Glutamatergic neuron (in vitro differentiated cells): ENCODE results near the gene MYH16. TPM values are rescaled to one million over a fixed set of nuclear protein-coding genes. Genes with fewer than 3 reads are reported as not detected.

ENCODE experiments used
- DNase-seq: peaks from one replicate; pipeline ENCODE4 v3.0.0; 2022
- H3K27ac Mint-ChIP-seq: one replicate; pipeline ENCODE4 v1.8.0; 2020; ENCODE audit warnings: mild to moderate bottlenecking, mixed read lengths, inconsistent platforms; ENCODE audit not compliant: unreplicated experiment
- H3K27me3 Mint-ChIP-seq: one replicate; pipeline ENCODE4 v1.8.0; 2020; ENCODE audit warnings: mild to moderate bottlenecking, moderate library complexity, mixed read lengths, inconsistent platforms; ENCODE audit not compliant: unreplicated experiment
- H3K36me3 Mint-ChIP-seq: one replicate; pipeline ENCODE4 v1.8.0; 2020; ENCODE audit warnings: mild to moderate bottlenecking, mixed read lengths, inconsistent platforms; ENCODE audit not compliant: unreplicated experiment
- H3K4me1 Mint-ChIP-seq: one replicate; pipeline ENCODE4 v1.8.0; 2020; ENCODE audit warnings: mild to moderate bottlenecking, low read depth, mixed read lengths, inconsistent platforms; ENCODE audit not compliant: unreplicated experiment
- H3K4me3 Mint-ChIP-seq: one replicate; pipeline ENCODE4 v1.8.0; 2020; ENCODE audit warnings: mild to moderate bottlenecking, mixed read lengths, inconsistent platforms; ENCODE audit not compliant: unreplicated experiment
- H3K9me3 Mint-ChIP-seq: one replicate; pipeline ENCODE4 v1.8.0; 2020; ENCODE audit warnings: mild to moderate bottlenecking, moderate library complexity, mixed read lengths, inconsistent platforms; ENCODE audit not compliant: unreplicated experiment
- total RNA-seq: library from RNA; stranded (reverse); fragmentation: NEBNext Ultra II Directional; extraction: Animal tissue kit (Norgen Biotek cat#: 25700); gene quantifications from one replicate; pipeline ENCODE4 v1.2.1, GENCODE V29; 2021; ENCODE audit not compliant: unreplicated experiment
- TF ChIP-seq, protein P1 (sequence below): fragments of 200-600 bp; sonication (generic); IDR thresholded peaks from one replicate; pipeline ENCODE4 v1.5.0; 2021; ENCODE audit not compliant: partially characterized antibody, unreplicated experiment

The MYH16 gene
- total RNA-seq, 1 donor from 2014 or later: not detected

DNA sequence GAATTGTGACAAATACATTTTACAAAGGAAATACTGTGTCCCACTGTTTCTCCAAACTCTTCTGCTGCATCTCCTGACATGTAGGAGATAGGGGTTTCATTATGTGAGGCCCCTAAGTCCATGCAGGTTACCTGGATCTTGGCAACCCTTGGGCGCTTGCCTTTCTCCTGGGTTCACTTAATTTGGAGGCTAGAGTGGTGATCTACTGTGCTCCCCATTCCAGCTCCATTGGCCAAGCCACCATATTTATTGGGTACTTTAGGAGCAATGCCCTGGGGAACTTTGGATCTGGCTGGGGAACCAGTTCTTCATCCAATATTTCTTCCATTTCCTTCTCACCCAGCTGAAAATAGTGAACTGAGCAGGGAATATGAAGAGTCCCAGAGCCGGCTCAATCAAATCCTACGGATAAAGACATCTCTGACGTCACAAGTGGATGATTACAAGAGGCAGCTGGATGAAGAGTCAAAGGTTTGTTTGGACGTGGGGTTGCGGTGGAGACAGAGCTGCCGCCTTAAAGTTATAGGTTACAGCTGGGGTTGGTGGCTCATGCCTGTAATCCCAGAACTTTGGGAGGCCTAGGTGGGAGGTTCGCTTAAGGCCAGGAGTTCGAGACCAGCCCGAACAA lies 18.5 kb downstream of the MYH16 start:
- no peak overlapping the region for H3K27ac Mint-ChIP-seq
- no peaks in the 10 kb centered on the region for H3K36me3 Mint-ChIP-seq
- TF ChIP-seq, protein P1, sequence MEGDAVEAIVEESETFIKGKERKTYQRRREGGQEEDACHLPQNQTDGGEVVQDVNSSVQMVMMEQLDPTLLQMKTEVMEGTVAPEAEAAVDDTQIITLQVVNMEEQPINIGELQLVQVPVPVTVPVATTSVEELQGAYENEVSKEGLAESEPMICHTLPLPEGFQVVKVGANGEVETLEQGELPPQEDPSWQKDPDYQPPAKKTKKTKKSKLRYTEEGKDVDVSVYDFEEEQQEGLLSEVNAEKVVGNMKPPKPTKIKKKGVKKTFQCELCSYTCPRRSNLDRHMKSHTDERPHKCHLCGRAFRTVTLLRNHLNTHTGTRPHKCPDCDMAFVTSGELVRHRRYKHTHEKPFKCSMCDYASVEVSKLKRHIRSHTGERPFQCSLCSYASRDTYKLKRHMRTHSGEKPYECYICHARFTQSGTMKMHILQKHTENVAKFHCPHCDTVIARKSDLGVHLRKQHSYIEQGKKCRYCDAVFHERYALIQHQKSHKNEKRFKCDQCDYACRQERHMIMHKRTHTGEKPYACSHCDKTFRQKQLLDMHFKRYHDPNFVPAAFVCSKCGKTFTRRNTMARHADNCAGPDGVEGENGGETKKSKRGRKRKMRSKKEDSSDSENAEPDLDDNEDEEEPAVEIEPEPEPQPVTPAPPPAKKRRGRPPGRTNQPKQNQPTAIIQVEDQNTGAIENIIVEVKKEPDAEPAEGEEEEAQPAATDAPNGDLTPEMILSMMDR: no peak

DNA sequence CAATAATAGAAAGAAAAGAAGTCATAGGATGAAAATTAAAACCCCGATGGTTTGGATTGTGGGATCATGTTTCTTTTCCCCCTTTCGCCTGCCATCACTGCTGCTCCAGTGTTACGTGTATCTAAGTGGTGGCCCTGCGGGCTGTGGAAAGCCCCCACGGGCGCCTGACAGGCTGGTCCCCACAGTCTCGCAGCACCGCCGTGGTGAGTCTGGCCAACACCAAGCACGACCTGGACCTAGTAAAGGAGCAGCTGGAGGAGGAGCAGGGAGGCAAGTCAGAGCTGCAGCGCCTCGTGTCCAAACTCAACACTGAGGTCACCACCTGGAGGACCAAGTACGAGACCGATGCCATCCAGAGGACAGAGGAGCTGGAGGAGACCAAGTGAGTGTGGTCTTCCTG lies 19.5 kb downstream of the MYH16 start:
- no peaks in the 10 kb centered on the region for H3K4me1 Mint-ChIP-seq
- H3K27me3 Mint-ChIP-seq: peaks cover 3% of the 10 kb centered on the region
- DNase-seq: no peak
- H3K4me3 Mint-ChIP-seq: no peak overlapping the region
- no peaks in the 10 kb centered on the region for H3K9me3 Mint-ChIP-seq
- no peaks in the 10 kb centered on the region for H3K36me3 Mint-ChIP-seq
- TF ChIP-seq, protein P1: no peak
- no peak overlapping the region for H3K27ac Mint-ChIP-seq

More for the DNA sequence above, 18.5 kb downstream of the MYH16 start:
- Mint-ChIP-seq H3K4me1 (no peaks in the 10 kb centered on the region), H3K9me3 (no peaks in the 10 kb centered on the region), H3K4me3 (no peak overlapping the region), H3K27me3 (peaks cover 3% of the 10 kb centered on the region)
- DNase-seq: no peak

DNA sequence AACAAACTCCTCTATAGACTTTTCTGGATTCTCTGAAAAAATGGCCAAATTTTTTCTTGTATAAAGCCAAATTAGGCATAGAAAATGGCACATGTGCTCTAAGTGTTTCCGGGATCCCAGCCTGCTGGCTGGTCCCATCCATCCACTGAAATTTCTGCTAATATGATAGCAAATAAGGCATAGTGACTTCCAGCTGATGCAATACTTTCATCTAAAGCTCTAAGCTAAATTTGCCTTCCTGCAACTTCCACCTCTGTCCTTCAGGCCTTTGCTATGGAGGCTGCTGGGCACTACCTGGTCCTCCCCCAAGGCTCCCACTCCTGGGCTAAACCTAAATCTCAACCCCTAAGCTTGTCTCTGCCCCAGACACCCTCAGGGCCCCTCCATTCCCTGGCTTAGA lies 20.5 kb downstream of the MYH16 start:
- no peak for DNase-seq
- TF ChIP-seq, protein P1: no peak
- Mint-ChIP-seq H3K4me3 (no peak overlapping the region), H3K4me1 (no peaks in the 10 kb centered on the region), H3K36me3 (no peaks in the 10 kb centered on the region), H3K27me3 (no peaks in the 10 kb centered on the region), H3K27ac (no peak overlapping the region), H3K9me3 (no peaks in the 10 kb centered on the region)

DNA sequence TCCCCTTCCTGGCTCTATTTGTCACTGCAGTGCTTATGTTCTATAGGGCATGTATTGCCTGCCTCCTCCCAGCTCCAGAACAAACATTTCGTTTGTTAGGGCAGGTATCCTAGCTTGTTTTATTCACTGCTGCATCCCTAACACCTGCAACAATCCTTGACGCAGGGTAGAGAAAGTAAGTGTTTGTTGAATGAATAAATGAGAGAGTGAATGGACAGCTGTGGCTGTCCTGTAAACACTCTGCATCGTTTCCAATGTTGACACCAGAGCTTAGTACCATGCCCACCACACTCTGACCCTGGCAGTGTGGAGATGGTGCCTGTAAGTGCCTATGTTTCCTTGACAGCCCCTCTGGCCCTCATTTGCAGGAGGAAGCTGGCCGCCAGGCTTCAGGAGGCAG lies 21.0 kb downstream of the MYH16 start:
- H3K4me3 Mint-ChIP-seq: no peak overlapping the region
- TF ChIP-seq, protein P1: no peak
- H3K27me3 Mint-ChIP-seq: no peaks in the 10 kb centered on the region
- no peaks in the 10 kb centered on the region for H3K4me1 Mint-ChIP-seq
- DNase-seq: no peak
- H3K9me3 Mint-ChIP-seq: no peaks in the 10 kb centered on the region
- no peaks in the 10 kb centered on the region for H3K36me3 Mint-ChIP-seq
- H3K27ac Mint-ChIP-seq: no peak overlapping the region

DNA sequence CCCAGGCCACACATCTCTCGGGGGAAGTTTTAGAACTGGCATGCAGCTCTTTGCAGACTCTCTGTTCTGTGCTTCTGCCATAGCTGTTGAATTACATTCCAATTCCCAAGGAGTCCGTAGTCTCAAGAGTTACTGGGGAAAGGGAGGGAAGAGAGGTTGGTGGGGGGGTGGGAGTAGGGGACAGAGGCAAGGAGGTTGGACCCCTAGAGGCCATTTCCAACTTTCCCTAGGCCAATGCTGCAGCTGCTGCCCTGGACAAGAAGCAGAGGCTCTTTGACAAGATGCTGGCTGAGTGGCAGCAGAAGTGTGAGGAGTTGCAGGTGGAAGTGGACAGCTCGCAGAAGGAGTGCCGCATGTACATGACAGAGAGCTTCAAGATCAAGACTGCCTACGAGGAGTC lies 23.8 kb downstream of the MYH16 start:
- Mint-ChIP-seq H3K9me3 (no peaks in the 10 kb centered on the region), H3K27ac (no peak overlapping the region), H3K36me3 (no peaks in the 10 kb centered on the region), H3K4me3 (no peak overlapping the region), H3K27me3 (no peaks in the 10 kb centered on the region), H3K4me1 (no peaks in the 10 kb centered on the region)
- DNase-seq: no peak
- TF ChIP-seq, protein P1: no peak
